Tongue (tissue), 3 donors: ENCODE data around the gene CIART. TPM values are rescaled to one million over a fixed set of nuclear protein-coding genes. Genes with fewer than 3 reads are reported as not detected.
A peak's percentile ranks its signal among the peaks of the same experiment; 100 is the strongest.
"Not testable (repeated sequence)": the region's sequence is repeated elsewhere in the genome, so short reads cannot be mapped to it uniquely, and the experiment has no call there.

Source experiments
- DNase-seq: peaks from one replicate; pipeline ENCODE4 v3.0.0-alpha.2; 2015
- small RNA-seq: library from RNA; depleted of rRNA; stranded (forward); fragments of <200 nt; gene quantifications from one replicate; pipeline ENCODE3, GENCODE V24; 2014; ENCODE audit warnings: low replicate concordance
- total RNA-seq: library from RNA; depleted of rRNA; stranded (reverse); fragments of >200 nt; gene quantifications from one replicate; pipeline ENCODE4 v1.2.3, GENCODE V29; 2014

The CIART gene
- total RNA-seq, 1 donor from 2014 or later, result 0.92 TPM

GRCh38 chr1:150309758-150310508 lies 27.6 kb downstream of the CIART start:
- DNase-seq, result peak; percentile 93

DNA sequence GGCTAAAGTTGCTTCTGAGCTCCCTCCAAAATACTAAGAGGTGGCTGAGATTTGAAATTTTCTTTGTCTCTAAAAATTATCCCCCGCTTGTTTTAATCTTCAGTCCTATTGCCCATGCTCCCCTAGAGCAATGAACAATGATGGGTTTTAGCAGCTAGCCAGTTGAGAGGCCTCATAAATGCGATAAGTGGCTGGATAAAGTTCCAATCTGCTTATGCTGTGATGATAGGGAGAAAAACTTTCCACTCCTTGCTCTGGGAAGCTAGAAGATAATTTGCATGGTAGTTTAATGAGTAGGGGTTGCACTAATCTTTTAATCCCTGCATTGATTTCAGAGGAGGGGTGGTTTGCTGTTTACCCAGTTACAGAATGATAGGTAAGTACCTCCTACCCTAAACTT lies 29.4 kb downstream of the CIART start:
- no peak for DNase-seq

- not testable (repeated sequence) for DNase-seq
These were observed 32.3 kb downstream of the CIART start for GRCh38 chr1:150314691-150315090.

- no peak for DNase-seq
These were observed 38.3 kb downstream of the CIART start for GRCh38 chr1:150320667-150320978.

DNA sequence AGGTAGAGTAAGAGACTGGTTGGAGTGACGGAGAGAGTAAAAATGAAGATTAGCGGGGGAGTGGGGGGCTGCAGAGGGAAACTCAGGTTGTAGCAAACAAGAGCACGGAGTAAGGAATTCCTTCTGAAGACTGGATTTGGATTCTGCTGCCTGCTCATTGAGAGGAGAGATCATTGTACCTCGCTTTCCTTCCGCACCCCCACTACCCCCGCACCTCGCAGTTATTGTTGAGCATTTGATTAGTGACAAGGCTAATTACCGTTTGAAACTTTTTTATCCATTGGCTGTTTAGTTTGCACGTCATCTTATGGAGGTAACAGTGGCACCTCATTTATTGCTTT lies 39.4 kb downstream of the CIART start:
- DNase-seq, result no peak

DNA sequence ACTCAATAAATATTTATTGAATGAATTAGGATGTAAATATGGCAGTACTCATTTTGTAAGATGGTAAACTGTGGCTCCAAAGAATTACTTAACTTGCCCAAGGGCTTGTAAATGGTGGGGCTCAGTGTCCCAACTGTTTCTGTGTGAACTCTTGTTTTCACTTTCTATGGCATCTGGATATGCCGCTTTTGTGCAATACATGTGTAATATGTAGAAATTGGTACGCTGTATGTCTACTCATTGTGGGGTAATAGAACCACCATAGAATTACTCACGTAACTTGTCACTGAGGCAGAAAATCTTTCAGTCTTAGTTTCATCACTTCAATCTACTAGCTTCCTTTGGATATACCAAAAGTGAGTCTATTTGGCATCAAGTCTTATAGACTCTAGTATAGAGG lies 40.0 kb downstream of the CIART start:
- DNase-seq, result no peak

- no peak for DNase-seq
These were observed 50.4 kb downstream of the CIART start for GRCh38 chr1:150332651-150333290.

Small RNAs within 50 kb of the gene (small RNA-seq; reads per million reads assigned to genes)
- 0.87 reads per million, percentile 84 among the genes with 10 or more reads in this experiment for gene RNU2-17P

Other genes with a start within 250 kb of the CIART start
- gene VPS45, start 214.8 kb upstream of the CIART start, total RNA-seq, result 51.6 TPM
- gene PLEKHO1, start 132.6 kb upstream of the CIART start, total RNA-seq, result 29.0 TPM
- 32.8 TPM for gene ANP32E, start 46.4 kb upstream of the CIART start, total RNA-seq
- gene CA14, start 24.8 kb upstream of the CIART start, total RNA-seq, result 9.1 TPM
- gene APH1A, start 13.5 kb upstream of the CIART start, total RNA-seq, result 72.1 TPM
- 43.8 TPM for gene C1orf54, start 9.8 kb upstream of the CIART start, total RNA-seq
- 19.7 TPM for gene MRPS21, start 11.3 kb downstream of the CIART start, total RNA-seq
- 51.5 TPM for gene PRPF3, start 39.0 kb downstream of the CIART start, total RNA-seq
- 15.0 TPM for gene RPRD2, start 81.6 kb downstream of the CIART start, total RNA-seq
- 18.7 TPM for gene TARS2, start 204.9 kb downstream of the CIART start, total RNA-seq
- 19.3 TPM for gene ECM1, start 225.6 kb downstream of the CIART start, total RNA-seq
- gene FALEC, start 233.2 kb downstream of the CIART start, total RNA-seq, result not detected